Adrenal gland (tissue), 12 donors: ENCODE results near the gene CXCL13. TPM values are rescaled to one million over a fixed set of nuclear protein-coding genes. Genes with fewer than 3 reads are reported as not detected.

Experiments
- DNase-seq, 7 donors: peaks; one replicate each; pipeline ENCODE4 v3.0.0-alpha.2; 2019 to 2020
- H3K27ac ChIP-seq, 5 donors: fragments of 200-600 bp; sonication (generic) in 4 of 5; 1 replicate in 3 of 5; 2 replicates in 2 of 5; pipeline versions ENCODE4 v1.5.1 to v1.8.0; 2016 to 2020; ENCODE audit warnings: mild to moderate bottlenecking in 1 of 5
- H3K27me3 ChIP-seq: fragments of 200-600 bp; 2 replicates; pipeline ENCODE4 v1.8.0; 2021
- H3K36me3 ChIP-seq, 2 donors: fragments of 200-600 bp; replicated peaks in 1 of 2; 1 replicate in 1 of 2; 2 replicates in 1 of 2; pipeline versions ENCODE4 v1.5.1 to v1.8.0; 2018 to 2022
- H3K4me1 ChIP-seq, 2 donors: fragments of 200-600 bp; replicated peaks in 1 of 2; 1 replicate in 1 of 2; 2 replicates in 1 of 2; pipeline versions ENCODE4 v1.5.1 to v1.8.0; 2018 to 2021
- H3K4me3 ChIP-seq, 4 donors: fragments of 200-600 bp; sonication (generic) in 3 of 4; one replicate each; pipeline ENCODE4 v1.5.1; 2016 to 2018
- H3K9me3 ChIP-seq, 3 donors: fragments of 200-600 bp; sonication (generic) in 1 of 3; replicated peaks in 1 of 3; 1 replicate in 2 of 3; 2 replicates in 1 of 3; pipeline versions ENCODE4 v1.5.1 to v1.8.0; 2016 to 2021
- CTCF ChIP-seq, 6 experiments: fragments of 450-650 bp in 4 of 6; fragments of 200-600 bp in 2 of 6; sonication (generic) in 1 of 6; IDR thresholded peaks; 1 replicate in 5 of 6; 2 replicates in 1 of 6; pipeline versions ENCODE4 v1.5.1 to v1.8.0; 2016 to 2021; ENCODE audit warnings: antibody characterized with exemption in 6 of 6, mild to moderate bottlenecking in 2 of 6, moderate library complexity in 1 of 6
- POLR2A ChIP-seq, 2 donors: fragments of 450-650 bp; IDR thresholded peaks; one replicate each; pipeline ENCODE4 v1.6.1; 2017; ENCODE audit warnings: antibody characterized with exemption in 2 of 2, mild to moderate bottlenecking in 2 of 2, moderate library complexity in 1 of 2
- WGBS, 4 donors: extraction: QIAGEN DNeasy Blood & Tissue Kit in 2 of 4; methylation state at CpG; one replicate each; pipeline versions ENCODE4 v1.1.5 to v1.1.7; 2013 to 2017; 5-methylcytosine and 5-hydroxymethylcytosine counted together
- intact Hi-C, 2 donors: fragments of 100-400 bp; cut with DNase I; formaldehyde crosslinking; loops; one replicate each; pipeline versions ENCODE4 v1.14.1 to v1.15.0; 2022 to 2023
- polyA plus RNA-seq, 3 donors: library from polyadenylated mRNA; stranded (reverse); fragments of 200-250 nt in 2 of 3; fragments of 350-450 nt in 1 of 3; fragmentation: Illumina TruSeq in 1 of 3; extraction: RNeasy Lipid Tissue Mini Kit (QIAGEN cat#74804) in 1 of 3; gene quantifications; one replicate each; pipeline ENCODE4 v1.2.3, GENCODE V29; 2013 to 2014
- total RNA-seq, 9 donors: library from RNA; depleted of rRNA in 4 of 9; stranded (reverse); fragments of >200 nt in 4 of 9; fragments of 120-200 nt in 1 of 9; fragmentation: NEBNext Ultra II Directional in 1 of 9; extraction: Animal tissue kit (Norgen Biotek cat#: 25700) in 1 of 9; gene quantifications; one replicate each; pipeline versions ENCODE4 v1.1.0 to v1.2.4, GENCODE V29; 2013 to 2023
- donor health status: healthy with polysubstance abuse.
- donor health status: Bipolar disorder and iron deficiency.
- donor health status: DM: yes; HTN: yes; CAD: no.
- donor health status: DM: no; HTN: no; CAD: no.
- donor health status: DM: no; HTN: no; CAD: no.
- donor health status: DM: yes; HTN: yes; CAD: no.

CXCL13 gene
- total and polyA plus RNA-seq, 12 donors = 0.39 to 0.88 (median 0.58) TPM; not detected in 8

DNA sequence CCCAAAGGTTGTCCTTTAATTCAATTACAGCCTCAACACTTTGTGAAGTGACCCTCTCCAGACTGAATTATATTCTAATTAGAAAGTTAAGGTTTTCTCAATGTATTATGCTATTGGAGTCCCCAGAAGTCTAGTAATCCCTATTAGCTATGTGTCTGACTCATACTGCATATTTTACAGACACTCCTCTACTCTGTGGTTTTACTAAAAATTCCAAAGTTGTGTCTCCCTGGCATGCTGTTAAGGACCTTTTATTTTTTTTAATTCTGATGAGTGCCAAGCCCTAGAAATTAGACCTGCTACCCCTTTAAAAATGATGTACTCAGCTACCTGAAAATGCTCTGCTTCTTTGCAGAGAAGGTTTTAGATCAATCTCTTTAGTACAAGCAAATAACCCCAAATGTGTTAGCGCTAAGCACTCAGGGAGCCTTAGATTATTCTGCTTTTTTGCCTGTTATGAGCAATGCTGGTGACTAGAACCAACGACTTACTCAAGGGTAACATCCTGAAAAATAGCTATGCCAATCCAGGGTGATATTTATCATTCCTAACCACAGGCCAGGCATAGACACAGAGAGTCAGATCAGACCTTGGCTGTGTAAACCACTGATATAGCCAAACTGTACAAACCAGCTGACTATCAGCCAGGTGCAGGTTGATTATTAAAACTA is 26.1 kb upstream of the CXCL13 start:
- H3K27ac ChIP-seq = peak overlapping the region in 1 of 5 donors; percentile 49
- no peak overlapping the region for H3K4me3 ChIP-seq
- H3K36me3 ChIP-seq = no peaks in the 10 kb centered on the region
- intact Hi-C loops = no loop called here
- no peaks in the 10 kb centered on the region for H3K9me3 ChIP-seq
- WGBS, 4 donors = 52 to 70% (median 65%) methylated on average over 2 of the region's 2 CpGs
- DNase-seq = no peak
- TF ChIP-seq POLR2A (IDR thresholded peaks at IDR 0.05) (no peak), CTCF (IDR thresholded peaks at IDR 0.05) (no peak)
- no peaks in the 10 kb centered on the region for H3K4me1 ChIP-seq
- H3K27me3 ChIP-seq = no peaks in the 10 kb centered on the region

- intact Hi-C loops = no loop called here
- Histone ChIP-seq H3K27me3 (no peaks in the 10 kb centered on the region), H3K36me3 (no peaks in the 10 kb centered on the region), H3K27ac (no peak overlapping the region), H3K4me3 (no peak overlapping the region), H3K4me1 (no peaks in the 10 kb centered on the region), H3K9me3 (no peaks in the 10 kb centered on the region)
- no peak for DNase-seq
- TF ChIP-seq CTCF (IDR thresholded peaks at IDR 0.05) = no peak
- 56 to 61% (median 57%) methylated on average over 4 of the region's 4 CpGs for WGBS, 4 donors
Measured at GRCh38 chr4:77581724-77582123, 23.9 kb upstream of the CXCL13 start.

GRCh38 chr4:77582156-77582555 is 23.5 kb upstream of the CXCL13 start:
- intact Hi-C loops = no loop called here
- H3K4me3 ChIP-seq = no peak overlapping the region
- H3K27ac ChIP-seq = peak overlapping the region in 1 of 5 donors; percentile 13
- H3K4me1 ChIP-seq = no peaks in the 10 kb centered on the region
- DNase-seq = no peak
- WGBS, 4 donors = 63 to 76% (median 68%) methylated on average over 2 of the region's 2 CpGs
- no peak for TF ChIP-seq POLR2A (IDR thresholded peaks at IDR 0.05)
- no peak for TF ChIP-seq CTCF (IDR thresholded peaks at IDR 0.05)
- H3K9me3 ChIP-seq = no peaks in the 10 kb centered on the region
- H3K27me3 ChIP-seq = no peaks in the 10 kb centered on the region
- H3K36me3 ChIP-seq = no peaks in the 10 kb centered on the region

DNA sequence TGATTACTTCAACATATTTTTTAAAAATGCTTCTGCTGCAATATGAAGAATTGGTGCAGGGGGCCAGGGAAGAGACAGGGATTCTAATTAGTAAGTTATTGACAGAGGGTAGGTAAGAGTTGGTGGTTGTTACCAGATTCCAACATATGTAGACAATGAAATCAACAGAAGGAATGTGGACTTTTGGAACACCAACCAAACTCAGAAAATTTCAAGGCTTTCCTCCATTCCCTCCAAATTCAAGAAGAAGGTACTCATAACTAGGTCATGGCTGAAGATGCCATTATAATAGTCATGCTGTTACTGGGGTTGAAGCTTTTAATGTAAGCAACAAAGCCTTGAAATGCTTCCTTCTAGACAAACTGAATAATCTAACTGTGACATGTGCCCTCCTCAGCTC is 22.9 kb upstream of the CXCL13 start:
- H3K4me3 ChIP-seq = no peak overlapping the region
- DNase-seq = no peak
- H3K27ac ChIP-seq = no peak overlapping the region
- no peaks in the 10 kb centered on the region for H3K36me3 ChIP-seq
- no peaks in the 10 kb centered on the region for H3K9me3 ChIP-seq
- H3K4me1 ChIP-seq = no peaks in the 10 kb centered on the region
- TF ChIP-seq POLR2A (IDR thresholded peaks at IDR 0.05) = no peak
- no peak for TF ChIP-seq CTCF (IDR thresholded peaks at IDR 0.05)
- intact Hi-C loops = no loop called here
- no peaks in the 10 kb centered on the region for H3K27me3 ChIP-seq
